T47D (cell line): ENCODE measurements around the gene JMJD1C.
"Not testable (repeated sequence)": the region's sequence is repeated elsewhere in the genome, so short reads cannot be mapped to it uniquely, and the experiment has no call there.

ENCODE experiments used
- DNase-seq, 2 experiments: peaks; one replicate each; pipeline versions ENCODE4 v3.0.0 to v3.0.0-alpha.2; 2011 to 2012; ENCODE audit warnings: low read depth in 1 of 2, low spot score in 1 of 2
- JUND ChIP-seq: IDR thresholded peaks from 2 replicates; pipeline ENCODE4 v1.6.1; 2012; ENCODE audit warnings: low read depth
- in situ Hi-C: cut with HindIII; loops from 2 replicates; pipeline ENCODE4 v1.10.0; 2016; ENCODE audit warnings: low sequenced_read_pairs, low pct_unique_long_range_greater_than_20kb

Gene JMJD1C

DNA sequence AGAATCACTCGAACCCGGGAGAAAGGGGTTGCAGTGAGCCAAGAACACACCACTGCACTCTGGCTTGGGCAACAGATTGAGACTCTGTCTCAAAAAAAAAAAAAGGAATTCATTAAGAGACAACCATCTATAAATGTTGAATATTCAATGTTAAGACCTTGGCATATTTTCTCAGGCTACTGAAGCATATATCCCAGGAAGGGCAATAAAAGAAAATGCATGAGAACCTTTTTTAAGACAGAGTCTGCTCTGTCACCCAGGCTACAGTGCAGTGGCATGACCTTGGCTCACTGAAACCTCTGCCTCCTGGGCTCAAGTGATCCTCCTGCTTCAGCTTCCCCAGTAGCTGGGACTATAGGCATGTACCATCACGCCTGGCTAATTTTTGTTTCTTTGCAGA lies 165.0 kb downstream of the JMJD1C start:
- DNase-seq, result no peak
- in situ Hi-C loops, result no loop called here
- no peak for TF ChIP-seq JUND

- DNase-seq, result no peak
- in situ Hi-C loops, result no loop called here
- TF ChIP-seq JUND, result no peak
Observed at GRCh38 chr10:63297941-63298340, 167.8 kb downstream of the JMJD1C start.

DNA sequence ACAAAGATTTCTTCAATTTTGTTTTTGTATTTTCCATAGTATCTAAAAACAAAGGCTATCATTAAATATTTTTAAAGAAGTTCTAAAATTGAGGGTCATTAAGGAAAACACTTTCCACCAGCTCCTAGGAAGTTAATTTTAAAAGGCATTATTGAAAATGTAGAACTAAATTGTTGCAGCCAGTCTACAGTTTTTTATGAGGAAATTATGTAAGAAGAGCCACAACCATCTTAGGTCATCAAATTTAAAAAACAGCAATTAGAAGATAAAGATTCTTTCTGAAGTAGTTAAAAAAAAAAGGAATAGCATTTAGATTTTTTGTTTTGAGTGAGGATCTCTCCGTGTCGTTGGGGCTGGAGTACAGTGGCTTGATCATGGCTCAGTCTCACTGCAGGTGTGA lies 171.0 kb downstream of the JMJD1C start:
- TF ChIP-seq JUND, result no peak
- in situ Hi-C loops, result no loop called here
- no peak for DNase-seq

GRCh38 chr10:63292847-63293246 lies 172.9 kb downstream of the JMJD1C start:
- not testable (repeated sequence) for DNase-seq

GRCh38 chr10:63288170-63288569 lies 177.6 kb downstream of the JMJD1C start:
- TF ChIP-seq JUND, result no peak
- in situ Hi-C loops, result no loop called here
- DNase-seq, result no peak

More at GRCh38 chr10:63292847-63293246, 172.9 kb downstream of the JMJD1C start:
- in situ Hi-C loops, result not testable (repeated sequence)

DNA sequence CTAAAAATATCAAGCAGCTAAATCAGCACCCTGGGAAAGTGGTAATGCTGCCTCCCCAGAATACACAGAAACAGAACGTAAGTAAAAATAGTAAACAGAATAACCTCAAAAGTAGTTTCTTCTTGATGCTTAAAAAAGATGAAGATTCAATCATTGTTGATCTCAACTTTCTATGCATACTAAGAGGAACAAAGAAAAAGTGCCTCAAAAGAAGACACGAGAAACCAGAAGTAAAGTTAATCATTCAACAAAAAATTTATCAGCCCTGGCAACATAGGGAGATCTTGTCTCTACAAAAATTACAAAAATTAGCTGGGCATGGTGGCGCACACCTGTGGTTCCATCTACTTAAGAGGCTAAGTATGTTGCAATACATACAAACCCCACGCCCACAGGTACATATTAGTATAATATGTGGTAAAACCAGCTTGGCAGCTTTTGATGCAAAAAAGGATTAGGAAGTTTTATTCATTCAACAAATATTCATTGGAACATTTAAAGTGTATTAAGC lies 179.0 kb downstream of the JMJD1C start:
- in situ Hi-C loops, result no loop called here
- DNase-seq, result peak in 1 of 2 experiments; percentile 85
- no peak for TF ChIP-seq JUND

- no peak for TF ChIP-seq JUND
- in situ Hi-C loops, result no loop called here
- no peak for DNase-seq
Observed at GRCh38 chr10:63286340-63286739, 179.4 kb downstream of the JMJD1C start.

GRCh38 chr10:63283901-63284300 lies 181.9 kb downstream of the JMJD1C start:
- in situ Hi-C loops, DNase-seq: not testable (repeated sequence)

GRCh38 chr10:63283093-63283492 lies 182.7 kb downstream of the JMJD1C start:
- DNase-seq, result no peak
- in situ Hi-C loops, result no loop called here
- TF ChIP-seq JUND, result no peak

DNA sequence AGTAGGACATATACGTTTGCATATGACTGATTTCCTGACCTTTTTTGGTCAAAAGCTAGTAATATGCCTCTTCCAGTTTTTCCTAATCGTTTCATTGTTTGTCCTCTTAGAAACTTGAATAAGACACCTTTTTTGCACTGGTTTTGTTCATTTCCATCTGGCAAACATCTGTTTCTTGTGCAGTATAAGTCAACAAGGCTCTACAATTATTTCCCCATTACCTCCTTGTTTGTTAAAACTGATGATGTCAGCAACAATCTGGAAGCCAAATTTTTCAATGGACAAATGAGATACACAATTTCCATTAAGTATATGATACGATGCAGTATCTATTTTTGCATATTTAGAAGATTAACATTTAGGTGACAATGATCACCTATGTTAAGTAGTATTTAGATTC lies 183.8 kb downstream of the JMJD1C start:
- TF ChIP-seq JUND, result no peak
- DNase-seq, result no peak
- in situ Hi-C loops, result no loop called here

GRCh38 chr10:63280386-63280785 lies 185.4 kb downstream of the JMJD1C start:
- no peak for DNase-seq
- no peak for TF ChIP-seq JUND
- in situ Hi-C loops, result no loop called here

- in situ Hi-C loops, result no loop called here
- no peak for TF ChIP-seq JUND
- no peak for DNase-seq
Observed at GRCh38 chr10:63275094-63275493, 190.7 kb downstream of the JMJD1C start.

DNA sequence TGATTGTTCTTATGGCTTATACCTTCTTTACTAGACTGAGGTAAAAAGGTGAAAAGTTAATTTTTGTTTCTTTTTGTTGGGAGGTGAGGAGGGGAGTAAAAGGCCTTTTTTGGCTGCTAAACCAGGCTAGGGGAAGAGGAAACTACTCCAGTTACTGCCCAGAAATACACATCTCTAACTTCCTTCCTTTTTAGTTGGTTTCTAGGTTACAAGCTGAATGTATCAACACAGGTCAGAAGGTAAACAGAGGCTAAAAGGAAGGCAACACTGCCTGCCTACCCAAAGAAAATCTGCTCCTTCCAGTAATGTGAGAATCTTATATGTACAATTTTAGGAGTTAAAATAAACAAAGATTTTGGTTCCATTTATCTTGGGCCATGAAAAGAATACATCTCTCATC lies 192.2 kb downstream of the JMJD1C start:
- no peak for TF ChIP-seq JUND
- DNase-seq, result peak in 1 of 2 experiments; percentile 65
- in situ Hi-C loops, result no loop called here

GRCh38 chr10:63268798-63269503 lies 196.8 kb downstream of the JMJD1C start:
- TF ChIP-seq JUND, result 0 out of 2 replicates have a peak, but pooled peaks have one; percentile 16
- DNase-seq, result peak; percentile 43 to 98
- in situ Hi-C loops, result no loop called here
